ENCODE results near the gene DGKZ.

The DGKZ gene

GRCh38 chr11:46383404-46383758 is 36.1 kb downstream of the DGKZ start:
- no peak for DNase-seq

GRCh38 chr11:46383974-46384701 is 36.9 kb downstream of the DGKZ start:
- no peak for DNase-seq

- no peak for DNase-seq
Observed at GRCh38 chr11:46385169-46386004, 38.1 kb downstream of the DGKZ start.

- DNase-seq, result no peak
Observed at GRCh38 chr11:46386005-46386578, 38.8 kb downstream of the DGKZ start.

- DNase-seq, result no peak
Observed at GRCh38 chr11:46386674-46387073, 39.4 kb downstream of the DGKZ start.

GRCh38 chr11:46387456-46387855 is 40.2 kb downstream of the DGKZ start:
- DNase-seq, result no peak

- no peak for DNase-seq
Observed at GRCh38 chr11:46387919-46388618, 40.8 kb downstream of the DGKZ start.

GRCh38 chr11:46388619-46389449 is 41.6 kb downstream of the DGKZ start:
- no peak for DNase-seq

- DNase-seq, result peak; percentile 66
Observed at GRCh38 chr11:46389450-46390330, 42.4 kb downstream of the DGKZ start.

- DNase-seq, result no peak
Observed at GRCh38 chr11:46390331-46391171, 43.3 kb downstream of the DGKZ start.

- DNase-seq, result no peak
Observed at GRCh38 chr11:46391186-46391577, 43.9 kb downstream of the DGKZ start.

GRCh38 chr11:46391578-46392420 is 44.5 kb downstream of the DGKZ start, which contains the start of gene CHRM4:
Gene CHRM4, minus strand, starts transcription at chr11:46391776. Its CDS starts 5,219 bp downstream, at chr11:46386557.
- DNase-seq, result no peak

- DNase-seq, result peak; percentile 69
Observed at GRCh38 chr11:46392421-46393230, 45.4 kb downstream of the DGKZ start.

- DNase-seq, result no peak
Observed at GRCh38 chr11:46393231-46393616, 46.0 kb downstream of the DGKZ start.

GRCh38 chr11:46393759-46394158 is 46.5 kb downstream of the DGKZ start:
- DNase-seq, result no peak

- DNase-seq, result no peak
Observed at GRCh38 chr11:46397526-46397925, 50.3 kb downstream of the DGKZ start.

- no peak for DNase-seq
Observed at GRCh38 chr11:46402957-46403902, 56.0 kb downstream of the DGKZ start.

All from activated CD4-positive, alpha-beta T cell treated with anti-CD3 and anti-CD28 coated beads, Interleukin-2, amount 50 U/mL, for 16 hours (primary cell).